HuH-7 (cell line): Measurements from ENCODE around the gene EYS.

Experiments used
- DNase-seq: peaks from one replicate; pipeline ENCODE4 v3.0.0; 2011; ENCODE audit warnings: low spot score

The EYS gene

GRCh38 chr6:64721865-64722264 is 985.2 kb downstream of the EYS start:
- DNase-seq: no peak

GRCh38 chr6:64717281-64717680 is 989.7 kb downstream of the EYS start:
- no peak for DNase-seq

- DNase-seq: no peak
These were observed 991.4 kb downstream of the EYS start for GRCh38 chr6:64715624-64716023.

- no peak for DNase-seq
These were observed 993.0 kb downstream of the EYS start for GRCh38 chr6:64714073-64714472.

GRCh38 chr6:64713175-64713574 is 993.9 kb downstream of the EYS start:
- no peak for DNase-seq

GRCh38 chr6:64712606-64713005 is 994.4 kb downstream of the EYS start:
- DNase-seq: no peak

- DNase-seq: no peak
These were observed 1003.1 kb downstream of the EYS start for GRCh38 chr6:64703922-64704321.

GRCh38 chr6:64696053-64696452 is 1011.0 kb downstream of the EYS start:
- DNase-seq: no peak

- DNase-seq: no peak
These were observed 1012.7 kb downstream of the EYS start for GRCh38 chr6:64694356-64694755.

GRCh38 chr6:64691064-64691463 is 1016.0 kb downstream of the EYS start:
- DNase-seq: no peak

- no peak for DNase-seq
These were observed 1021.6 kb downstream of the EYS start for GRCh38 chr6:64685401-64685800.

- DNase-seq: peak; percentile 55
These were observed 1023.3 kb downstream of the EYS start for GRCh38 chr6:64683682-64684081.

GRCh38 chr6:64681416-64682160 is 1025.4 kb downstream of the EYS start:
- DNase-seq: no peak

- DNase-seq: no peak
These were observed 1026.6 kb downstream of the EYS start for GRCh38 chr6:64680446-64680845.

GRCh38 chr6:64679416-64679815 is 1027.6 kb downstream of the EYS start:
- DNase-seq: no peak

- no peak for DNase-seq
These were observed 1034.4 kb downstream of the EYS start for GRCh38 chr6:64672651-64673050.

GRCh38 chr6:64672131-64672530 is 1034.9 kb downstream of the EYS start:
- peak; percentile 31 for DNase-seq

- no peak for DNase-seq
These were observed 1041.9 kb downstream of the EYS start for GRCh38 chr6:64665137-64665536.

GRCh38 chr6:64664480-64664879 is 1042.5 kb downstream of the EYS start:
- no peak for DNase-seq

- DNase-seq: no peak
These were observed 1063.0 kb downstream of the EYS start for GRCh38 chr6:64644024-64644423.

GRCh38 chr6:64630901-64631300 is 1076.1 kb downstream of the EYS start:
- no peak for DNase-seq

GRCh38 chr6:64622944-64623343 is 1084.1 kb downstream of the EYS start:
- DNase-seq: no peak

- no peak for DNase-seq
These were observed 1104.0 kb downstream of the EYS start for GRCh38 chr6:64602993-64603392.

- no peak for DNase-seq
These were observed 1115.4 kb downstream of the EYS start for GRCh38 chr6:64591676-64592036.
